ENCODE data around the gene KRT82. TPM values are rescaled to one million over a fixed set of nuclear protein-coding genes. Genes with fewer than 3 reads are reported as not detected.

KRT82 gene
- total RNA-seq, 2 donors from 2014 or later, result not detected

- no peak overlapping the region for H3K27ac ChIP-seq
- intact Hi-C loops (cut with DNase I), result no loop called here
- H3K36me3 ChIP-seq, result no peaks in the 10 kb centered on the region
- H3K9ac ChIP-seq (ENCODE audit: low read depth in 2 of 2, low read length in 2 of 2), result no peak overlapping the region
- H3K27me3 ChIP-seq, result no peaks in the 10 kb centered on the region
- TF ChIP-seq, protein P1, sequence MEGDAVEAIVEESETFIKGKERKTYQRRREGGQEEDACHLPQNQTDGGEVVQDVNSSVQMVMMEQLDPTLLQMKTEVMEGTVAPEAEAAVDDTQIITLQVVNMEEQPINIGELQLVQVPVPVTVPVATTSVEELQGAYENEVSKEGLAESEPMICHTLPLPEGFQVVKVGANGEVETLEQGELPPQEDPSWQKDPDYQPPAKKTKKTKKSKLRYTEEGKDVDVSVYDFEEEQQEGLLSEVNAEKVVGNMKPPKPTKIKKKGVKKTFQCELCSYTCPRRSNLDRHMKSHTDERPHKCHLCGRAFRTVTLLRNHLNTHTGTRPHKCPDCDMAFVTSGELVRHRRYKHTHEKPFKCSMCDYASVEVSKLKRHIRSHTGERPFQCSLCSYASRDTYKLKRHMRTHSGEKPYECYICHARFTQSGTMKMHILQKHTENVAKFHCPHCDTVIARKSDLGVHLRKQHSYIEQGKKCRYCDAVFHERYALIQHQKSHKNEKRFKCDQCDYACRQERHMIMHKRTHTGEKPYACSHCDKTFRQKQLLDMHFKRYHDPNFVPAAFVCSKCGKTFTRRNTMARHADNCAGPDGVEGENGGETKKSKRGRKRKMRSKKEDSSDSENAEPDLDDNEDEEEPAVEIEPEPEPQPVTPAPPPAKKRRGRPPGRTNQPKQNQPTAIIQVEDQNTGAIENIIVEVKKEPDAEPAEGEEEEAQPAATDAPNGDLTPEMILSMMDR (IDR thresholded peaks at IDR 0.05), result peak; percentile 34
- no peak overlapping the region for H3K4me3 ChIP-seq
- no peaks in the 10 kb centered on the region for H3K4me1 ChIP-seq
- H3K9me3 ChIP-seq, result no peaks in the 10 kb centered on the region
- DNase-seq, result peak; percentile 40
Observed at GRCh38 chr12:52395761-52396434, 10.2 kb downstream of the KRT82 start.

DNA sequence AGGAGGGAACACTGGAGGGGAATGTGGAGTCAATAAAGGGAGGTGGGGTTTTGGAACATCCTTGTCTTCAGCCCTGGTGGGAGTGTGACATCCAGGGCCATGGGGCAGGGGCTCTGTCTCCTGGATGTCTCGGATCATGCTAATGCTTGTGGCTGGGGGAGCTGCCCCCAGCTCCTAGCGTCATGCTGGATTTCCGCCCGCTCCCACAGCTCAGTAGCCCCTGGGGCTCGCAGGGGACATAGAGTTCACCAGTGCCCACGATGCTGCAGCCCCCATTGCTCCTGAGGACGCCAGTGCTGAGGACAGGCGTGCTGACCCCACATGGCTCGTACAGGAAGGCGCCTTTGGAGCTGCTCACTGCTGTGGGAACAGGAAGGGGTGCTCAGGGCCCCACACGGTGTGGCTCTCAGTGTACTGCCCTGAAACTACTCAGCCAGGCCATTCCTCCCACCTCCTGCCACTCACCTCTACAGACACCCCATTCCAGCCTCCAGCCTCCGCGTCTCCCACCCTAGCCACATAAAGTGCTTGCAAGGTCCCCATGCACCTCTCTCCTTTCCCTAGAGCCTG lies 11.2 kb downstream of the KRT82 start:
- TF ChIP-seq, protein P1 (IDR thresholded peaks at IDR 0.05), result no peak
- no peaks in the 10 kb centered on the region for H3K9me3 ChIP-seq
- H3K9ac ChIP-seq (ENCODE audit: low read depth in 2 of 2, low read length in 2 of 2), result no peak overlapping the region
- H3K27ac ChIP-seq, result no peak overlapping the region
- intact Hi-C loops (cut with DNase I), result loop anchor here (5.0 kb wide), 1 partner anchor 112 kb away; no protein-coding TSS in a partner anchor
- no peak for DNase-seq
- H3K4me3 ChIP-seq, result no peak overlapping the region
- H3K4me1 ChIP-seq, result no peaks in the 10 kb centered on the region
- H3K27me3 ChIP-seq, result no peaks in the 10 kb centered on the region
- H3K36me3 ChIP-seq, result no peaks in the 10 kb centered on the region

GRCh38 chr12:52392465-52393007 lies 13.6 kb downstream of the KRT82 start:
- no peak overlapping the region for H3K4me3 ChIP-seq
- TF ChIP-seq, protein P1 (IDR thresholded peaks at IDR 0.05), result no peak
- DNase-seq, result no peak
- intact Hi-C loops (cut with DNase I), result loop anchor here (5.0 kb wide), 1 partner anchor 115 kb away; no protein-coding TSS in a partner anchor
- no peaks in the 10 kb centered on the region for H3K4me1 ChIP-seq
- no peak overlapping the region for H3K9ac ChIP-seq (ENCODE audit: low read depth in 2 of 2, low read length in 2 of 2)
- H3K36me3 ChIP-seq, result no peaks in the 10 kb centered on the region
- no peaks in the 10 kb centered on the region for H3K27me3 ChIP-seq
- no peaks in the 10 kb centered on the region for H3K9me3 ChIP-seq
- no peak overlapping the region for H3K27ac ChIP-seq

- H3K4me3 ChIP-seq, result no peak overlapping the region
- DNase-seq, result peak; percentile 36
- intact Hi-C loops (cut with DNase I), result loop anchor here (5.0 kb wide), 1 partner anchor 116 kb away; no protein-coding TSS in a partner anchor
- no peaks in the 10 kb centered on the region for H3K4me1 ChIP-seq
- no peak overlapping the region for H3K27ac ChIP-seq
- no peaks in the 10 kb centered on the region for H3K36me3 ChIP-seq
- TF ChIP-seq, protein P1 (IDR thresholded peaks at IDR 0.05), result no peak
- no peak overlapping the region for H3K9ac ChIP-seq (ENCODE audit: low read depth in 2 of 2, low read length in 2 of 2)
- no peaks in the 10 kb centered on the region for H3K27me3 ChIP-seq
- H3K9me3 ChIP-seq, result no peaks in the 10 kb centered on the region
Observed at GRCh38 chr12:52391618-52392002, 14.5 kb downstream of the KRT82 start.

DNA sequence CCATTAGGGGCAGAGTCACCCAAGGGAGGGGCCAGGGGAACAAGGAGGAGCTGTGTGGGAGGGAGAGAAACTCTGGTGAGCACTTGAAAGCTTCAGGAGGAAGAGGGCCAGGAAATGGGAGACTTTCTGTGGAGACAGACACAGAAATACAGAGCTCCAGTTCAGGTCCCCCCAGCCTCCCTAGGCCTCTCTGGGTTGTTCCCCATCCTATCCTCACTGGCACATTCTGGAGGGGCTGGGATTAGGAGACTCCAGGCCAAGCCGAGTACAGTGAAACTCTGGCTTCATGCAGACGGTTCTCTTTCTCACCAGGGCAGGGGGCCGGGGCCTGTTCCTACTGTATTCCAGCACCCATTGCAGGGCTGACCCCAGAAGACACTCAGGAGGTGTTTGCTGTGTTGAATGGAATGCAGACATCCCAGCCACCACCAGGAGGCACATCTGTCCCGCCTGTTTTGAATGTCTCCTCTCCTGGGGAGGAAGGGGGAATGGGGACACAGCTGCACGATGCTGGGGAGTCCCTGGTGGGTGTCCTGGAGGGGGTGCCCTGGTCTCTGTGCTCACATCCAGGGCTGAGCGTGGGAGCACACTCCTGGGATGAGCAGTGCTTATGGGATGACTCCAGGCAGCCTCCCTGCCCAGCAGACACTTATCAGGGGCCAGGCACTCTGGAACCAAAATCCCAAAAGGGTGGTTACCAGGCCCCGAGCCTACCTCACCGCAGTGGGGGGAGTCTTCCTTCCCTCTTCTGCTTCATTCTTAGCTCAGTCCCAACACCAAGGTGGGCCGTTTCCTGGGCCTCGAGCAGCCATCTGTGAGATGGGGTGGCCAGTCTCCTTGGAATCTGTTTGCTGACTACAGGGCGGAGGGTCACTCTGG lies 15.2 kb downstream of the KRT82 start:
- Histone ChIP-seq H3K27me3 (no peaks in the 10 kb centered on the region), H3K36me3 (no peaks in the 10 kb centered on the region), H3K4me3 (no peak overlapping the region), H3K4me1 (no peaks in the 10 kb centered on the region), H3K9ac (ENCODE audit: low read depth in 2 of 2, low read length in 2 of 2) (no peak overlapping the region), H3K27ac (no peak overlapping the region), H3K9me3 (no peaks in the 10 kb centered on the region)
- DNase-seq, result peak; percentile 39
- intact Hi-C loops (cut with DNase I), result loop anchor here (5.0 kb wide), 1 partner anchor 116 kb away; no protein-coding TSS in a partner anchor
- TF ChIP-seq, protein P1 (IDR thresholded peaks at IDR 0.05), result no peak

All from colonic mucosa (tissue), 4 donors.